Activated CD8-positive, alpha-beta memory T cell treated with anti-CD3 and anti-CD28 coated beads for 48 hours (primary cell): ENCODE results near the gene ZNF524.

Experiments used
- DNase-seq, 3 experiments: peaks; one replicate each; pipeline ENCODE4 v3.0.0-alpha.2; 2020; ENCODE audit warnings: low read depth in 2 of 3, low spot score in 2 of 3

Gene ZNF524

DNA sequence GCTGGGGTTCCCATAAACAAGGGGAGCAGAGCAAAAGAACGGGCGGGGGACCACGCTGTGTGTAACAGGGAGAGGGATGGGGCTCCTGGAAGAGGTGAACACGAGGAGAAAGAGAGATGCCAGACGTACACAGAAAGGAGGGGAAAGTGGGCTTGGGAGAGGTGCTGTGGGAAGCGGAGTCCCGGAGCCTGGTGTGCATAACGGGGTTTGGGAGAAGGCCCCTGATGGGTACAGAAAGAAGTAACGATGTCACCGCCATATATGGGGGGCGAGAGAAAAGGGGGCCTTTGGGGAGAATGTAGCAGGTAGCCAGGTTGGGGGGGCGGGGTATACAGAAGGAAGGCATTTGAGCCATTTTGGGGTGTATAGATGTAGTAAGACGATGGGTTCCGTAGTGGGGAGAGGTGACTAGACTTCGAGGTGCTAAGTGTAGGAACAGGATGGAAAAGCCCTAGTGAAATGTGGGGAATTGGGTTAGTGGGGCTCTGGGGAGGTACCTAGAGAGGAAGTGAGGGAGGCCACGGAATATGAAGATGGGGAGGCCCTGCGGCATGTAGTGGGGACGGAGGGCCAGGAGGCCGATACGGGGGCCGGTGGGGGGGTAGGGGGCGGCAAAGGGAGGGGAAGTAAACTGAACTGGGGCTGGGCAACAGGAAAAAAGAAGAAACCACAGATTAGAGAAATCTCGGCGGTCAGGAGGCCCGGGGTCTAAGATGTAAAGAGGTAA is 41.5 kb downstream of the ZNF524 start:
- DNase-seq, result no peak

GRCh38 chr19:55642153-55643002 is 42.3 kb downstream of the ZNF524 start:
- no peak for DNase-seq

GRCh38 chr19:55643003-55643886 is 43.2 kb downstream of the ZNF524 start, which contains the start of gene ZNF581:
TSS of gene ZNF581 (plus strand) at chr19:55643649. CDS start at chr19:55644572, 923 bp downstream.
- DNase-seq, result peak; percentile 60 to 70 (median 66)

DNA sequence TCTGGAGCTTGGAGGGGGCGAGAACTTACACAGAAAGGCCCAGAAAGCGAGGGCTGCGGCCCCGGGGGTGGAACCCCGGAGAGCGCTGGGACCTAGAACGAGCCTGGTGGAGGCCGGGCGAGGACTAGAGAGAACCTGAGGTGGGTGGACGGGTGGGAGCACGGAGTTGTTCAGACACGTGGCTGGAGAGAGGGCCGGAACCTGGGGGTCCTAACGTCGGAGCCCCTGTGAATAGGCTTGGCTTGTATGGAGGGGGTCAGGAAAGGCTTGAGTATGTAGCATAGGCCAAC is 43.7 kb downstream of the ZNF524 start:
- no peak for DNase-seq

- DNase-seq, result no peak
Observed at GRCh38 chr19:55644191-55644833, 44.2 kb downstream of the ZNF524 start.

DNA sequence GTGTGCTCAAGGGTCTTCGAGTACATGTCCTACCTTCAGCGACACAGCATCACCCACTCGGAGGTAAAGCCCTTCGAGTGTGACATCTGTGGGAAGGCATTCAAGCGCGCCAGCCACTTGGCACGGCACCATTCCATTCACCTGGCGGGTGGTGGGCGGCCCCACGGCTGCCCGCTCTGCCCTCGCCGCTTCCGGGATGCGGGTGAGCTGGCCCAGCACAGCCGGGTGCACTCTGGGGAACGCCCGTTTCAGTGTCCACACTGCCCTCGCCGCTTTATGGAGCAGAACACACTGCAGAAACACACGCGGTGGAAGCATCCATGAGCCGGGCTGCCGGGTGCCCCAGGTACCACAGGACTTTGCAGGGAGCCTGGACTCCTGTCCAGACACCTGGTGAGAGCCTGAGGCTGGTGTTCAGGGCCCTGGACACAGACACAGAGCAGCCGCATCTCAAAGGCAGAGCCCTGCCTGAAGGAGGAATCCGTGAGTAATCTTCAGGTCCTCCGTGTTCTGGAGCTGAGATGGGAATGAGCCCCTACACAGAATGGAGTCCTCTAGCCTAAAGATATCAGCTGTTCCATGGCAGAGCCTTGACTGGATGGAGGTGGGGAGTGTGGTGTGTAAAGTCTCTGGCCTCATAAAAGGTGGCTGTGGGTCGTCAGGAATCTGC is 44.9 kb downstream of the ZNF524 start:
- no peak for DNase-seq

- DNase-seq, result no peak
Observed at GRCh38 chr19:55645512-55645881, 45.4 kb downstream of the ZNF524 start.

GRCh38 chr19:55646889-55647731 is 47.0 kb downstream of the ZNF524 start:
- DNase-seq, result no peak

DNA sequence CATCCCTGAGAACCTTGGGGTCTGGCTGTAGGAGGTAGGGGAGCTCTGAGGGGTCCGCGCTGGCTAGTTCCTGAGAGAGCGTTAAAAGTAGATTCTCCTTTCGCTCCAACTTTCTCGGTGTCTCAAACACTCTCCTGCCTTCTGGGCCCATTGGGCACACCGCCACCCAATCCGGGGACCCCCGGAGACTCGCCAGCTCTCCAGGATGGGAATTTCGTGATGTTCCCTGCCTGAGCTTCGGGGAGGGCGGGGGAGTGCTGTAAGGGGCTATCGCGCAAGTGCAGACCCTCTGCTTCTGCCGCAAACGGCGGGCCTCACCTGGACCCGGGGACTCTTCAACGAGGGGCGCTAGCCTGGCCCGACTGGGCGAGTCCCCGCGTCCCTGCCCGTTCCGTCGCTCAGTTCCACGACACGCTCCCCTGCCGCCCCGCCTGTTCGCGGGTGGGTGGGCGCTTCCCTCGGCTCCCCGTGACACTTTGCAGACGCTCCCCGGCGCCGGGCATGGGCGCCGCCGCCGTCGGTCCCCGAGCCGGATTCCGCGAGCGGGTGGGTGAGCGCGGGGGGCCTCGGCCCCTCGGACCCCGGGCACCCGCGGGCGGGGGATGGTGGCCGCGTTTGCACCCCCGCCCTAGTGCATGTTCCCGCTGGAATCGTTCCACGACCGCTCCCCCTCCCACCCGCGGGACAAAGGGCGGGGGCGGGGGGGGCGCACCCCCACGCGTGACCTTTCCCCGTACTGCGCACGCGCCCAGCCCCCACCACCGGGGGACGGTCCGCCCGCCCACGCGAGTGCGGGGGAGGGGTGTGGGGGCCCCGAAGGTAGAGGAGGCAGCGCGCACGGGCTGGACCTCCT is 47.9 kb downstream of the ZNF524 start, which contains the start of gene CCDC106:
CCDC106 (plus strand) TSS at position 481 of the 853 bp plus-strand sequence. CDS start 835 bp downstream, outside the sequence.
- no peak for DNase-seq

DNA sequence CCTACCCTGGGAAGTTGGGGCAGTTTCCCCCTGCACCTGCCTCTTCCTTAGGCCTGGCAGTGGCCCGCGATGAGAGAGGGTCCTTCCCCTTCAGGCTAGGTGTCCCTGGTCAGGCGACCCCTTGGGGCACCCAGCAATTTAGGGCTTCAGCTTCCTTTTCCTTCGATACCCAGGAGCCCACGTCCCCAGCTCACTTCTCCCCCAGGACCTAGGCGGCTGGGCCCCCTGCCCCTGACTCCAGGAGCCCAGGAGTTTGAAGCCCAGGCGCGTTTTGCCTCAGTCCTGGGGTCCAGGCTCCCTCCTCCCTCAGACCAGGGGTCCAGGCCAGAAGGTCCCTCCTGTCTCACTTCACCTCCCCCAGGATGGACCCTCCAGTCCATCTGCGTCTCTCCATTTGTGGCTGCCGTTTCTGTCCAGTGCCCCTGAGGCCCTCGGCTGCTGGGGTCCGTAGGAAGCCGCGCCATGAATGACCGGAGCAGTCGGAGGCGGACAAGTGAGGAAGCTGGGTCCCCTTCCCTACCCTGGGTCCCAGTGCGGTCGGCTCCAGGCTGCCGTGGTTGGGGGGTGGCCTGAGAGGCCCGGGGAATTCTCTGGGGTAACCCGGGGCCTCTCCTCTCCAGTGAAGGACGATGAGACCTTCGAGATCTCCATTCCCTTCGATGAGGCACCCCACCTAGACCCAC is 48.6 kb downstream of the ZNF524 start:
- no peak for DNase-seq

GRCh38 chr19:55649268-55650125 is 49.4 kb downstream of the ZNF524 start:
- DNase-seq, result no peak

DNA sequence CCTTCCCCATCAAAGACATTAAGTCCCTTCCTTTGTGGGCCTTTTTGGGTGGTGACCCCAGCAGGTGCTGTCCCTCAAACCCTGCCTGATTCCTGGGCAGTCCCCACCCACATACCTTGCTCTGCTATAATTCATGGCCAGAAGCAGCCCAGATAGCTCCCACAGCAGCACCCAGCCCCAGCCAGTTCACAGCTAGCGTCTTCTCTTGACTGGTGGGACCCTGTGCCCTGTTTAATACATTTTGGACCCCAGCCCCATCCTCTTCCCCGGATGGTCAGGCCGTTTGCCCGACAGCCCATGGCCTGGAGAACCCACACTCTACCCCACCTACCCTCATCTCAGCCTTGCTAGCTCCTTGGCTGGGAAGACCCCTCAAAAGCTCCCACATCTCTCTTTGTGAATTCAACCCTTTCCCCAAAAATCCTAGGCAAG is 50.1 kb downstream of the ZNF524 start:
- DNase-seq, result no peak

GRCh38 chr19:55650602-55651230 is 50.6 kb downstream of the ZNF524 start:
- DNase-seq, result no peak

DNA sequence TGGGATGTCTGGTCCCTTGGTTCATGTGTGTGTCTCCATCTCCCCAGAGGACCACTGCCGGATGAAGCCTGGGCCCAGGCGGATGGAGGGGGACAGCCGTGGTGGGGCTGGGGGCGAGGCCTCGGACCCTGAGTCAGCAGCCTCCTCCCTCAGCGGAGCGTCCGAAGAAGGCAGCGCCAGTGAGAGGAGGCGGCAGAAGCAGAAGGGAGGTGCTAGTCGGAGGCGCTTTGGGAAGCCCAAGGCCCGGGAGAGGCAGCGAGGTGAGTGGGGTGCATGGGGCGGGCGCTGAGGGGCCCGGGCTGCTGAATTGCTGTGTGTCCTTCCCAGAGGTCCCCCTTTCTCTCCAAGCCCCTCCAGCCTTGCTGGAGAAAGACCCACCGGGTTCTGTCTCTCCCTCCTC is 51.1 kb downstream of the ZNF524 start:
- DNase-seq, result no peak

- DNase-seq, result no peak
Observed at GRCh38 chr19:55652311-55653128, 52.4 kb downstream of the ZNF524 start.
